ENCODE data around the gene TMUB1. TPM values are rescaled to one million over a fixed set of nuclear protein-coding genes. Genes with fewer than 3 reads are reported as not detected.

Gene TMUB1
- total and polyA plus RNA-seq, 9 of the 15 experiments (the other 6 are each of a cell fraction or from before 2014, with no cell fraction given) = 0.14 to 241 (median 74.1) TPM

DNA sequence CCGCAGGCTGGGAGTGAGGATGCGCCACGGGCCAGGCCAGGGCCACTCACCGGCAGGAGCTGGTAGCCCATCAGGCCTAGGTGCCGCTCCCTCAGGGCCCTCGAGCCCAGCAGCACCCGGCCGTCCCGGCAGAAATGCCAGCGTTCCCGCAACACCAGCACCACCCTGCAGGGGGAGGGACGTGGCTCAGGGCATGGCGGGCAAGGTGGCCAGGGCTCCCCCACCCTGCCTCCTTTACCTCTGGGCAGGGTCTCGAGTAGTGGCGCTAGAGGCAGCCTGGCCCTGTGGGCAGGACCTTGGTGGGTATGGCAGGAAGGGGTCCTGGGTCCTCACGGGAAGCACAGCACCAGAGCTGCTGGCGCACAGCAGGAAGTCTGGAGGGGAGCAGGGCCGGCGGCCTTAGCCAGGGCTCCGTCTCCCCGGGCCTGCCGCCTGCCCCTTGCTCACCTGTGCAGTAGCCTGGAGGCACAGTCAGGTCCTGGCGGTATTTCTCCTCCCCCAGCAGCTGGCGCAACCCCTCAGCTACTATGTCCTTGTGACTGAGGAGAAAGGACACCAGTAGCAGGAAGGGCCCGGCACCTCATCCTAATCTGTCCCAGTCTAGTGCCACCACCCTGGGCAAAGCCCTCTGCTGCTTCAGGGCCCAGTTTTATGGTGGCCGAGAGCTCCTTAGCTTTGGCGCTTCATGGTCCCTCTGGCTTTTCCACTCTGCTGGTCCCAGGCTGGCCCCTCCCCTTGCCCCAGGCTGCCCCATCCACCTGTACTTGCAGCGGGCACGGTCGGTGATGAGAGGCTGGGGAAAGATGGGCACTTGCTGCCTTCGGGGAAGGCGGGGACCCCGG lies 6.2 kb downstream of the TMUB1 start (continued):
- TF ChIP-seq, protein P1, sequence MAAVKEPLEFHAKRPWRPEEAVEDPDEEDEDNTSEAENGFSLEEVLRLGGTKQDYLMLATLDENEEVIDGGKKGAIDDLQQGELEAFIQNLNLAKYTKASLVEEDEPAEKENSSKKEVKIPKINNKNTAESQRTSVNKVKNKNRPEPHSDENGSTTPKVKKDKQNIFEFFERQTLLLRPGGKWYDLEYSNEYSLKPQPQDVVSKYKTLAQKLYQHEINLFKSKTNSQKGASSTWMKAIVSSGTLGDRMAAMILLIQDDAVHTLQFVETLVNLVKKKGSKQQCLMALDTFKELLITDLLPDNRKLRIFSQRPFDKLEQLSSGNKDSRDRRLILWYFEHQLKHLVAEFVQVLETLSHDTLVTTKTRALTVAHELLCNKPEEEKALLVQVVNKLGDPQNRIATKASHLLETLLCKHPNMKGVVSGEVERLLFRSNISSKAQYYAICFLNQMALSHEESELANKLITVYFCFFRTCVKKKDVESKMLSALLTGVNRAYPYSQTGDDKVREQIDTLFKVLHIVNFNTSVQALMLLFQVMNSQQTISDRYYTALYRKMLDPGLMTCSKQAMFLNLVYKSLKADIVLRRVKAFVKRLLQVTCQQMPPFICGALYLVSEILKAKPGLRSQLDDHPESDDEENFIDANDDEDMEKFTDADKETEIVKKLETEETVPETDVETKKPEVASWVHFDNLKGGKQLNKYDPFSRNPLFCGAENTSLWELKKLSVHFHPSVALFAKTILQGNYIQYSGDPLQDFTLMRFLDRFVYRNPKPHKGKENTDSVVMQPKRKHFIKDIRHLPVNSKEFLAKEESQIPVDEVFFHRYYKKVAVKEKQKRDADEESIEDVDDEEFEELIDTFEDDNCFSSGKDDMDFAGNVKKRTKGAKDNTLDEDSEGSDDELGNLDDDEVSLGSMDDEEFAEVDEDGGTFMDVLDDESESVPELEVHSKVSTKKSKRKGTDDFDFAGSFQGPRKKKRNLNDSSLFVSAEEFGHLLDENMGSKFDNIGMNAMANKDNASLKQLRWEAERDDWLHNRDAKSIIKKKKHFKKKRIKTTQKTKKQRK (IDR thresholded peaks at IDR 0.05; ENCODE audit: borderline replicate concordance, low read depth, low read length) = no peak
- TF ChIP-seq COPS2 (conservative IDR thresholded peaks at IDR 0.05) = no peak
- peak; percentile 85 for TF ChIP-seq RBM22 (IDR thresholded peaks at IDR 0.05; ENCODE audit: low read depth, low read length, poor library complexity, severe bottlenecking)
- TF ChIP-seq, protein P2, sequence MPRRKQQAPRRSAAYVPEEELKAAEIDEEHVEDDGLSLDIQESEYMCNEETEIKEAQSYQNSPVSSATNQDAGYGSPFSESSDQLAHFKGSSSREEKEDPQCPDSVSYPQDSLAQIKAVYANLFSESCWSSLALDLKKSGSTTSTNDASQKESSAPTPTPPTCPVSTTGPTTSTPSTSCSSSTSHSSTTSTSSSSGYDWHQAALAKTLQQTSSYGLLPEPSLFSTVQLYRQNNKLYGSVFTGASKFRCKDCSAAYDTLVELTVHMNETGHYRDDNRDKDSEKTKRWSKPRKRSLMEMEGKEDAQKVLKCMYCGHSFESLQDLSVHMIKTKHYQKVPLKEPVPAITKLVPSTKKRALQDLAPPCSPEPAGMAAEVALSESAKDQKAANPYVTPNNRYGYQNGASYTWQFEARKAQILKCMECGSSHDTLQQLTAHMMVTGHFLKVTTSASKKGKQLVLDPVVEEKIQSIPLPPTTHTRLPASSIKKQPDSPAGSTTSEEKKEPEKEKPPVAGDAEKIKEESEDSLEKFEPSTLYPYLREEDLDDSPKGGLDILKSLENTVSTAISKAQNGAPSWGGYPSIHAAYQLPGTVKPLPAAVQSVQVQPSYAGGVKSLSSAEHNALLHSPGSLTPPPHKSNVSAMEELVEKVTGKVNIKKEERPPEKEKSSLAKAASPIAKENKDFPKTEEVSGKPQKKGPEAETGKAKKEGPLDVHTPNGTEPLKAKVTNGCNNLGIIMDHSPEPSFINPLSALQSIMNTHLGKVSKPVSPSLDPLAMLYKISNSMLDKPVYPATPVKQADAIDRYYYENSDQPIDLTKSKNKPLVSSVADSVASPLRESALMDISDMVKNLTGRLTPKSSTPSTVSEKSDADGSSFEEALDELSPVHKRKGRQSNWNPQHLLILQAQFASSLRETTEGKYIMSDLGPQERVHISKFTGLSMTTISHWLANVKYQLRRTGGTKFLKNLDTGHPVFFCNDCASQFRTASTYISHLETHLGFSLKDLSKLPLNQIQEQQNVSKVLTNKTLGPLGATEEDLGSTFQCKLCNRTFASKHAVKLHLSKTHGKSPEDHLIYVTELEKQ (CRISPR knock-in tag; IDR thresholded peaks at IDR 0.05) = no peak
- no peak for TF ChIP-seq ZNF75A (CRISPR knock-in tag; IDR thresholded peaks at IDR 0.05)
- 0 out of 2 replicates have a peak, but pooled peaks have one; percentile 33 for TF ChIP-seq XRCC5 (IDR thresholded peaks at IDR 0.05; ENCODE audit: low read depth, low read length)
- TF ChIP-seq, protein P3, sequence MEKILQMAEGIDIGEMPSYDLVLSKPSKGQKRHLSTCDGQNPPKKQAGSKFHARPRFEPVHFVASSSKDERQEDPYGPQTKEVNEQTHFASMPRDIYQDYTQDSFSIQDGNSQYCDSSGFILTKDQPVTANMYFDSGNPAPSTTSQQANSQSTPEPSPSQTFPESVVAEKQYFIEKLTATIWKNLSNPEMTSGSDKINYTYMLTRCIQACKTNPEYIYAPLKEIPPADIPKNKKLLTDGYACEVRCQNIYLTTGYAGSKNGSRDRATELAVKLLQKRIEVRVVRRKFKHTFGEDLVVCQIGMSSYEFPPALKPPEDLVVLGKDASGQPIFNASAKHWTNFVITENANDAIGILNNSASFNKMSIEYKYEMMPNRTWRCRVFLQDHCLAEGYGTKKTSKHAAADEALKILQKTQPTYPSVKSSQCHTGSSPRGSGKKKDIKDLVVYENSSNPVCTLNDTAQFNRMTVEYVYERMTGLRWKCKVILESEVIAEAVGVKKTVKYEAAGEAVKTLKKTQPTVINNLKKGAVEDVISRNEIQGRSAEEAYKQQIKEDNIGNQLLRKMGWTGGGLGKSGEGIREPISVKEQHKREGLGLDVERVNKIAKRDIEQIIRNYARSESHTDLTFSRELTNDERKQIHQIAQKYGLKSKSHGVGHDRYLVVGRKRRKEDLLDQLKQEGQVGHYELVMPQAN (IDR thresholded peaks at IDR 0.05; ENCODE audit: borderline replicate concordance) = no peak
- TF ChIP-seq NRF1 (conservative IDR thresholded peaks at IDR 0.05 in 1 of 2, IDR thresholded peaks at IDR 0.05 in 1 of 2) = no peak
- TF ChIP-seq, protein P4, sequence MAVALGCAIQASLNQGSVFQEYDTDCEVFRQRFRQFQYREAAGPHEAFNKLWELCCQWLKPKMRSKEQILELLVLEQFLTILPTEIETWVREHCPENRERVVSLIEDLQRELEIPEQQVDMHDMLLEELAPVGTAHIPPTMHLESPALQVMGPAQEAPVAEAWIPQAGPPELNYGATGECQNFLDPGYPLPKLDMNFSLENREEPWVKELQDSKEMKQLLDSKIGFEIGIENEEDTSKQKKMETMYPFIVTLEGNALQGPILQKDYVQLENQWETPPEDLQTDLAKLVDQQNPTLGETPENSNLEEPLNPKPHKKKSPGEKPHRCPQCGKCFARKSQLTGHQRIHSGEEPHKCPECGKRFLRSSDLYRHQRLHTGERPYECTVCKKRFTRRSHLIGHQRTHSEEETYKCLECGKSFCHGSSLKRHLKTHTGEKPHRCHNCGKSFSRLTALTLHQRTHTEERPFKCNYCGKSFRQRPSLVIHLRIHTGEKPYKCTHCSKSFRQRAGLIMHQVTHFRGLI (CRISPR knock-in tag; IDR thresholded peaks at IDR 0.05) = no peak
- no peak for TF ChIP-seq CCNT2 (IDR thresholded peaks at IDR 0.05; ENCODE audit: borderline replicate concordance, extremely low read depth, insufficient read length, low read depth, low read length)
- no peak for TF ChIP-seq KLF16 (IDR thresholded peaks at IDR 0.05)
- TF ChIP-seq HDAC3 (IDR thresholded peaks at IDR 0.05; ENCODE audit: borderline replicate concordance, partially characterized antibody) = no peak
- TF ChIP-seq JUNB (CRISPR knock-in tag; conservative IDR thresholded peaks at IDR 0.05) = no peak

Data from K562 (cell line).